ENCODE data around the gene BICC1. TPM values are rescaled to one million over a fixed set of nuclear protein-coding genes. Genes with fewer than 3 reads are reported as not detected.
"Not testable (repeated sequence)": the region's sequence is repeated elsewhere in the genome, so short reads cannot be mapped to it uniquely, and the experiment has no call there.

Gene BICC1
- total RNA-seq, 1 experiment from 2014 or later: 70.2 TPM

DNA sequence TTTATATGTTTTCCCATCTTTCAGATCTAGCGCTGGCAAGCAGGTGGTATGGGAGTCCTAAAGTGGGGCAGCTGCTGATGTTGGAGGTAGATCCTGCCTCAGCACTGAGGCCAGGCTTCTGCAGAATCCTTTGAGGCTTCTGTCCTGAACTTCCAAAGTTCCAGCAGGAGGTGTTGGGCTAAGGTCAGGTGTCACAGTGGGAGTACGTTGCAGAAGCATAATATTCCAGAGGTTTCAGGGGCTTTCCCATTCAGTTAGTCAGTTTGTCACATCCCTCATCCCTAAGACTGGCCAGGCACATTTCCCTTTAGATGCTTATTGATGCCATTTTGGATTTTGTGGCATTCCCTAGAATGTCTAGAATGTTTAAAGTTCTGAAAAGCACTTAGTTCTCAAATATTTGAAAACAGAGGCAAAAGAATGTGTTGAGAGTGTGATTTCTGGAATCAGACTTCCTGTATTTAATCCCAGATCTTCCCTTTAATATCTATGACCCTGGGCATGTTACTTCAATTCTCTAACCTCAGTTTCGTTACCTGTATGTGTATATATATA is 344.7 kb downstream of the BICC1 start:
- peaks cover 12% of the 10 kb centered on the region for H3K4me1 Mint-ChIP-seq (ENCODE audit: low read depth, unreplicated experiment)

DNA sequence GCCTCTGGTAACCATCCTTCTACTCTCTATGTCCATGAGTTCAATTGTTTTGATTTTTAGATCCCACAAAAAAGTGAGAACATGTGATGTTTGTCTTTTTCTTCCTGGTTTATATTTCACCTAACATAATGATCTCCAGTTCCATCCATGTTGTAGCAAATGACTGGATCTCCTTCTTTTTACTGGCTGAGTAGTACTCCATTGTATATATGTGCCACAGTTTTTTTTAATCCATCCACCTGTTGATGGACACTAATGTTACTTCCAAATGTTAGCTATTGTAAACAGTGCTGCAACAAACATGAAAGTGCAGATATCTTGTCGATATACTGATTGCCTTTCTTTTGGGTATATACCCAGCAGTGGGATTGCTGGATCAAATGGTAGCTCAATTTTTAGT is 345.5 kb downstream of the BICC1 start:
- peaks cover 12% of the 10 kb centered on the region for H3K4me1 Mint-ChIP-seq (ENCODE audit: low read depth, unreplicated experiment)
- BruUV-seq (replicated peaks); CTCF ChIA-PET; H3K27ac Mint-ChIP-seq (ENCODE audit: unreplicated experiment); intact Hi-C loops (cut with micrococcal nuclease; ENCODE audit: unreplicated experiment); H3K4me3 Mint-ChIP-seq (ENCODE audit: low read depth, unreplicated experiment); H3K27me3 Mint-ChIP-seq (ENCODE audit: unreplicated experiment); H3K9me3 Mint-ChIP-seq (ENCODE audit: low read depth, unreplicated experiment); DNase-seq; H3K36me3 Mint-ChIP-seq (ENCODE audit: insufficient read depth, unreplicated experiment): not testable (repeated sequence)

More for the DNA sequence above, 344.7 kb downstream of the BICC1 start:
- Mint-ChIP-seq H3K27me3 (ENCODE audit: unreplicated experiment) (no peaks in the 10 kb centered on the region), H3K36me3 (ENCODE audit: insufficient read depth, unreplicated experiment) (no peaks in the 10 kb centered on the region), H3K4me3 (ENCODE audit: low read depth, unreplicated experiment) (no peak overlapping the region), H3K27ac (ENCODE audit: unreplicated experiment) (no peak overlapping the region), H3K9me3 (ENCODE audit: low read depth, unreplicated experiment) (peaks cover 7% of the 10 kb centered on the region)
- no TSS peak for BruUV-seq (replicated peaks)
- no peak for DNase-seq
- intact Hi-C loops (cut with micrococcal nuclease; ENCODE audit: unreplicated experiment): no loop called here
- TF ChIP-seq, protein P1, sequence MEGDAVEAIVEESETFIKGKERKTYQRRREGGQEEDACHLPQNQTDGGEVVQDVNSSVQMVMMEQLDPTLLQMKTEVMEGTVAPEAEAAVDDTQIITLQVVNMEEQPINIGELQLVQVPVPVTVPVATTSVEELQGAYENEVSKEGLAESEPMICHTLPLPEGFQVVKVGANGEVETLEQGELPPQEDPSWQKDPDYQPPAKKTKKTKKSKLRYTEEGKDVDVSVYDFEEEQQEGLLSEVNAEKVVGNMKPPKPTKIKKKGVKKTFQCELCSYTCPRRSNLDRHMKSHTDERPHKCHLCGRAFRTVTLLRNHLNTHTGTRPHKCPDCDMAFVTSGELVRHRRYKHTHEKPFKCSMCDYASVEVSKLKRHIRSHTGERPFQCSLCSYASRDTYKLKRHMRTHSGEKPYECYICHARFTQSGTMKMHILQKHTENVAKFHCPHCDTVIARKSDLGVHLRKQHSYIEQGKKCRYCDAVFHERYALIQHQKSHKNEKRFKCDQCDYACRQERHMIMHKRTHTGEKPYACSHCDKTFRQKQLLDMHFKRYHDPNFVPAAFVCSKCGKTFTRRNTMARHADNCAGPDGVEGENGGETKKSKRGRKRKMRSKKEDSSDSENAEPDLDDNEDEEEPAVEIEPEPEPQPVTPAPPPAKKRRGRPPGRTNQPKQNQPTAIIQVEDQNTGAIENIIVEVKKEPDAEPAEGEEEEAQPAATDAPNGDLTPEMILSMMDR (IDR thresholded peaks at IDR 0.05; ENCODE audit: unreplicated experiment): no peak
- CTCF ChIA-PET: no interaction called here

DNA sequence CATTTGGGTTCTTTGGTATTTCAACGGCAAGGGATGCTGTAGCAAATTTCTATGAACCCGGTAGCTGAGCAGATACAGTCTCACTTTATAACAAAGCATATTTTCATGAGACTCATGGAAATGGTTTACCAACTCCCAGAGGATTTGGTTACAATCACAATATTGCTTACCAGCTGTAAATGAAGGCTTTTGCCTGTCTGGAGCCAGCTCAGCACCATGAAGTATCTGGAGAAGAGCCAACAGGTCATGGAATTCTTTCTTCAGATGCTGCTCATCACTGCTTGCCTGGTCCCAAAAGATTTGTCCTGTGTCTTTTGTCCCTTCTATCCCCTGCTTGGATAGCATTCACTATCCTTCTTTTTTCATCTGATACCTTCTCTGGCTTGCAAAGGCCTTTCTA is 346.9 kb downstream of the BICC1 start:
- TF ChIP-seq, protein P1 (IDR thresholded peaks at IDR 0.05; ENCODE audit: unreplicated experiment): no peak
- Mint-ChIP-seq H3K27me3 (ENCODE audit: unreplicated experiment) (no peaks in the 10 kb centered on the region), H3K4me1 (ENCODE audit: low read depth, unreplicated experiment) (peaks cover 12% of the 10 kb centered on the region), H3K36me3 (ENCODE audit: insufficient read depth, unreplicated experiment) (no peaks in the 10 kb centered on the region), H3K9me3 (ENCODE audit: low read depth, unreplicated experiment) (peaks cover 7% of the 10 kb centered on the region), H3K4me3 (ENCODE audit: low read depth, unreplicated experiment) (no peak overlapping the region), H3K27ac (ENCODE audit: unreplicated experiment) (no peak overlapping the region)
- intact Hi-C loops (cut with micrococcal nuclease; ENCODE audit: unreplicated experiment): no loop called here
- DNase-seq: no peak
- BruUV-seq (replicated peaks): no TSS peak
- CTCF ChIA-PET: interaction anchor here (0.5 kb wide), 1 partner anchor 391 kb away, joined by 3 read pairs; no protein-coding TSS in a partner anchor

DNA sequence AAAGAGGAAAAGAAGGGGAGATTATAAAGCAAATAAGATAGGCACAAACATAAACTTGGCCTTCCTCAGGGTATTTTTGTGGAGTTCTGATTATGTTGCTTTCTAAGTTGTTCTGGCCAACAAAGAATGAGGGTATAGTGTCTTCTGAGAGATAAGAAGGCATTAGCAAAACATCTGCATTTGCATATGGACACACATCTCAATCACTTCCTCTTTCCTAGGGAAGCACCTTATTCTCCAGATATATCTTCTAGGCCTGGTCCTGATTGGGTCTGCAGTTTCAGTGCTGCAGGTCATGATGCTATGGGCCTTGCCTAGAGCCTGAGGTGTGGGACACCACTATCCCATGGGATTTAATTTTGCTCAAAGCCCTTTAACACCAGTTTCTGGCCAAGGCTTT is 355.0 kb downstream of the BICC1 start:
- H3K4me3 Mint-ChIP-seq (ENCODE audit: low read depth, unreplicated experiment): no peak overlapping the region
- no peaks in the 10 kb centered on the region for H3K27me3 Mint-ChIP-seq (ENCODE audit: unreplicated experiment)
- no peaks in the 10 kb centered on the region for H3K36me3 Mint-ChIP-seq (ENCODE audit: insufficient read depth, unreplicated experiment)
- intact Hi-C loops (cut with micrococcal nuclease; ENCODE audit: unreplicated experiment): no loop called here
- no peaks in the 10 kb centered on the region for H3K9me3 Mint-ChIP-seq (ENCODE audit: low read depth, unreplicated experiment)
- no TSS peak for BruUV-seq (replicated peaks)
- no peak overlapping the region for H3K27ac Mint-ChIP-seq (ENCODE audit: unreplicated experiment)
- CTCF ChIA-PET: no interaction called here
- TF ChIP-seq, protein P1 (IDR thresholded peaks at IDR 0.05; ENCODE audit: unreplicated experiment): no peak
- H3K4me1 Mint-ChIP-seq (ENCODE audit: low read depth, unreplicated experiment): no peaks in the 10 kb centered on the region
- DNase-seq: no peak

DNA sequence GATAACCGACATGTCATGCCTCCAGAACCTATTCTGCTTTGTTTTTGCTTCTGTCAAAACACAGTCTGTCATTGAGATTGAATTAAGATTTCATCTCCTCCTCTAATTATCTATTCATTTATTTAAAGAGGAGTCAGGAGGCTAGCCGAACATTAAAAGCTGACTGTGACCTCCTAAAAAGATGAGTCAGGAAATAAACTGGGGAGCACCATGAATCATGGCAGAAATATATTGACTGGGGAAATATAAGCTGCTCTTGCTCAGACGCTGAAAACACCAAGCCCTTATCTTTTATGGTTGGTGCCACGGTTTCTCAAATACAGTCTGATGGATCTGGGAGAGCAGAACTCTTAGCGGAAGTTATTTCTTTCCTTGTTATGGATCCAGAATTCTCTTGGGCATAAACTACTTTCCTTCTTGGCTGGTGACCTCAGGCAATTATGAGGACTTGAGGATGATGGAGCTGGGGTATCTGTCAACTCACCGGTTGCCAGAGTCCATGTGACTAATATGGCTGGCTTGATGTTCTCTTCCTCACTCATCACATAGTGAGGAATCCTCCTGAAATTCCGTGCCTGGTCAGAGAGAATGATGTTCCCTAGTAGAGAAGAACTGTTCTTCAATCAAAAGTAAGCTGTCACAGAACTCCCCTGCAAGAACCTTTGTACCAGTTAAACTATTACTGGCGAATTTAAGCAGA is 356.2 kb downstream of the BICC1 start:
- Mint-ChIP-seq H3K36me3 (ENCODE audit: insufficient read depth, unreplicated experiment) (no peaks in the 10 kb centered on the region), H3K27me3 (ENCODE audit: unreplicated experiment) (no peaks in the 10 kb centered on the region), H3K4me1 (ENCODE audit: low read depth, unreplicated experiment) (no peaks in the 10 kb centered on the region), H3K9me3 (ENCODE audit: low read depth, unreplicated experiment) (no peaks in the 10 kb centered on the region), H3K4me3 (ENCODE audit: low read depth, unreplicated experiment) (no peak overlapping the region), H3K27ac (ENCODE audit: unreplicated experiment) (no peak overlapping the region)
- no peak for DNase-seq
- no TSS peak for BruUV-seq (replicated peaks)
- TF ChIP-seq, protein P1 (IDR thresholded peaks at IDR 0.05; ENCODE audit: unreplicated experiment): no peak
- CTCF ChIA-PET: no interaction called here
- intact Hi-C loops (cut with micrococcal nuclease; ENCODE audit: unreplicated experiment): no loop called here
